Measurements from ENCODE around the gene MEOX2.

The MEOX2 gene

GRCh38 chr7:15681186-15681585 lies 5.3 kb downstream of the MEOX2 start:
- no peak for DNase-seq (ENCODE audit: low read depth)

GRCh38 chr7:15680446-15680845 lies 6.0 kb downstream of the MEOX2 start:
- DNase-seq (ENCODE audit: low read depth), result no peak

DNA sequence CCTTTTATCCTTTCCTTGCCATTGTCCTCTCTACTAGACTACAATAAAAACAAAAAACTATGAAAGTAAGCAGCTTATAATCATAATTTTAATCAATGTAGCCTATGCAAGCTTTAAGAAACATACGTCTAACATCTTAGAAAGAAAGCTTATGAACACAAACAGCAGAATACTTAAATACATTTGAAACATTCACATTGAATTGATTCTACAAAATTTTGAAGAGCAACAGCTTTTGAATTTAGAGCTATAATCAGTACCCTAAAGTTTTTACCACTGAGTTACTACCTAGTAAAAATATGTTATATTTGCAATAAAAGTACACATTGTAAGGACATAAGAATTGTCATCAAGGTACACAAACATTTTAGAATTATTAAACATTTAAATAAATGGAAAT lies 7.2 kb downstream of the MEOX2 start:
- DNase-seq (ENCODE audit: low read depth), result no peak

DNA sequence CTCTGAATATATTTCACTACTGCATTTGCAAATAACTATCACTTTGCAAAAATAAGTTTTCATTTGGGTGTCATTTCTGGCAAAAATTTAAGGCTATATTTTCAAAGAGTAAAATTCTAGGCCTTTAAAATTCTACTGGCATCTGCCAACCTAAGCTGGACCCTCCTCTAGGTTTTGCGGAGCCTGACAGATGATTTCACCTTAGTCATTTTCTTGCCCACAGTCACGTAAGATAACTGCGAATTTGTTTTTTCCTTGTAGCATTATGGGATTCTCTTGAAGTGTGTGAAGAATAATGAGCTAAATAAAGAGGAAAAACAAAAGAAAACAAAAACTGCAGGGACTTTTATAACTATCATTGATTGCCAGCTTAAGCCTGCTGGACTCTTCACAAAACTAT lies 7.8 kb downstream of the MEOX2 start:
- no peak for DNase-seq (ENCODE audit: low read depth)

- no peak for DNase-seq (ENCODE audit: low read depth)
Measured at GRCh38 chr7:15675379-15675778, 11.1 kb downstream of the MEOX2 start.

- no peak for DNase-seq (ENCODE audit: low read depth)
Measured at GRCh38 chr7:15674586-15674985, 11.9 kb downstream of the MEOX2 start.

DNA sequence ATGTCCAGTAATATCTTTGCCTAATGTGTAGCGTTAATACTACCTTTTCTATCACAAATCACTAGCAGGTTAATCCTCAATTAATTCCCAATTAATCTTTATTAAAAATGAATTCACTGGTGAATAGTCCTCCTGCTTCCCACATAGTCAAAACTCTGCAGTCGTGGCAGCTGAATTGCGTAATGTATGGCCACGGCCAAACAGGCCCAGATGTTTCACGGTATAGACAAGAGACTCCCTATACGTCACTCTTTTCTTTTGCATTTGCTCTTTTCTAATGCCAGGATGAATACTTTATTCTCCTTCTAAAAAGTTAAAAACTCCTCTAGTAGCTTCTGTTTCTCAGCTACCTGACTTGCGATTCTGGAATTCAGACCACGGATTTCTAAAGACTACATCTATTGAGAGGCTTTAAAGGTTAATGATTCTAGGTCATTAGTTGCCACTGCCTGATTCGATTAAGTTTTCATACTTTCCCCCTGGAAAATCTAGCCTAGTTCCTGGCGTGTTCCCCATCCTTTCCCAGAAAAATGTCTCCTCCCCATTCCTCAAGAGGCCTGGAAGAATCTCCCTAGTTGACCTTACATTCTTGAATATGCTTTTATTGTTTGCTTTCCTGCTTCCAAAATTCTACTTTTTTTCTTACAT lies 16.9 kb downstream of the MEOX2 start:
- no peak for DNase-seq (ENCODE audit: low read depth)

GRCh38 chr7:15667991-15668390 lies 18.5 kb downstream of the MEOX2 start:
- no peak for DNase-seq (ENCODE audit: low read depth)

DNA sequence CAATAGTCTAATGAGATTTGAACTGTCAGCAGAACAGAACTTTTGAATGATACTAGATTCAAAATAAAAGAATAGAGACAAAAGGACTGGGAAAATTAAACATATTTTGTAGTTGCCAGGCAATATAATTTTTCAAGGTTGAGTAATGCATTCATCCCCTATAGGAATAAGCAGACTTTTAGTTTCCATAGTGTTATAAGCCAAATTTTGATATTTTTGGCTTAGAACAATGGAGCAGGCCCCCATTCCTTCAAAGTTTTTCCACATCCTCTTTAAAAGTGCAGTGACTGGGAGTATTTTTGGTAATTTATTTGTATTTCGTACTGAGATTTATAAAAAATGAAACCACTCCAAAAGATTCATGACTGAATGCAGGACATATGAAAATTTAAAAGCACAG lies 24.0 kb downstream of the MEOX2 start:
- DNase-seq (ENCODE audit: low read depth), result no peak

DNA sequence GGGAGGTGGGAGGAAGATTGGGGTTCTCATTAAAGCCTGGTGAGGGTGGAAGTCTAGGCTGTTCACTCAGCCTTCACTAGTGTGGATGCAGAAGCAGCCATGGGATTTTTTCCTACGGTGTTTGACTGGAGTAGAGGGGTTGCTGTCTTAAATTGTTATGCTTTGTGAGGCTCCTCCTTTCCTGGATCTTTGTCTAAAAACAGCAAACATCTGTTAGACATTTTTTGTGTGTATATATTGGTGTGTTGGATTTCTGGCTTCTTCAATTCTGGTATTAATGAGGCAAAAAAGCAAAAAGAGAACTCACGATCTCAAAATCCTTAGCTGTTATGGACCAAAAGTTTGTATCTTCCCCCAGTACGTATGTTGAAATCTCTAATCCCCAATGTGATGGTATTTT lies 28.2 kb downstream of the MEOX2 start:
- DNase-seq (ENCODE audit: low read depth), result no peak

GRCh38 chr7:15652776-15653290 lies 33.6 kb downstream of the MEOX2 start:
- DNase-seq (ENCODE audit: low read depth), result no peak

DNA sequence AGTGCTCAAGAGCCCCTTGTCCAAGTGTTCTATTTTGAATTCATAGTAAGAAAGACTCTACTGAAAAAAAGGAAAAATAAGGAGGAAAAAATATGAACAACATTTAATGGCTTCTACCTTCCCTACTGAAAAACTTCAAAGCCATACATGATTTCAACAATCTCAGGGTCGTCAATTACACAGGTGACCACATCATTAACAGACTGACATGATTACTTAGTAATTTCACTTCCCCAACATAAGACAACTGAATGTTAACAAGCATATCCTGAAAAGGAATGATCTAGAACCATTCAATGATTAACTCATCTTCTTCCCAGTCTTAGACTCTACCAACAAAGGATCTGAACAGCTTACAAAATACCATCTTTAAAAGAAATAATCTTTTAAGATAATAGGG lies 34.8 kb downstream of the MEOX2 start:
- no peak for DNase-seq (ENCODE audit: low read depth)

GRCh38 chr7:15650787-15651186 lies 35.7 kb downstream of the MEOX2 start:
- DNase-seq (ENCODE audit: low read depth), result no peak

DNA sequence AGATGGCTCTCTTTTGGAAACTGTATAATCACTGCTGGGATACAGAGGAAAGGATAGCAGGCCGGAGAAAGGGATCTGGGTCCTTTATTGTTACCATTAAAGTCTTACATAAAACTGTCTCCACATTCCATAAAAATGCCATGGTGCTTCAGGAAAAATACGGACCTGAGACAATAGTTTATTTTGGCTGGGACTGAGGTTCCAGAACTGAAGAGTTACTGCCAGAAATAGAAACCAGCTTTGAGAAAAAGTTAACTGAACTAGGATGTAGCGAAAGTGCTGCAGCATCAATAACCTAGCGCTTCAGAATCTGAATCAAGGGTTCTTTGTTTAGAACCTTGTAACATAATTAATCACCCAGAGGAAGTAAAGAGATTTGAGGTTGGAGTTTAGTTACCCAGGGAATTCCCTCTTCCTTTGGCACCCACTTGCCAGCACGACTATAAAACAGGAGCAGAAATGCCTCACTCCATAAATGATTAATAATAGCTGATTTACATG lies 38.0 kb downstream of the MEOX2 start:
- DNase-seq (ENCODE audit: low read depth), result no peak

GRCh38 chr7:15647309-15647708 lies 39.2 kb downstream of the MEOX2 start:
- no peak for DNase-seq (ENCODE audit: low read depth)

GRCh38 chr7:15643000-15643705 lies 43.3 kb downstream of the MEOX2 start:
- no peak for DNase-seq (ENCODE audit: low read depth)

- no peak for DNase-seq (ENCODE audit: low read depth)
Measured at GRCh38 chr7:15628876-15629275, 57.6 kb downstream of the MEOX2 start.

DNA sequence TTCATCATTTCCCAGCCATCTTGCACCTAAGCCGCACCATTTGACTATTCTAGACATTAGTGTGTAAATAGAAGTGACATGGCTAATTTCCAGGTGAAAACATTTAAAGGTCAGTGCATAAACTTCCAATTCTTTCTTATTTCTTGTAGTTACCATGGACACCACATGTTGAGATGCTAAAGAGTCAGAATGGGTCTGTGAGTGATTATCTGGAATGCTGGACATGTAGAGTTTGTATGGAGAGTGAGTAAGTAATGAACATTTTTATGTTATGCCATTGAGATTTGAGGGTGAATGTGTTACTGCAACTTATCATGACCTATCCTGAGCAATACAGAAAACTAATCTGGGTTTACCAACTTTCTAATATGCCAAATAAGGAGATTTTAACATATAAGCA lies 60.4 kb downstream of the MEOX2 start:
- no peak for DNase-seq (ENCODE audit: low read depth)

DNA sequence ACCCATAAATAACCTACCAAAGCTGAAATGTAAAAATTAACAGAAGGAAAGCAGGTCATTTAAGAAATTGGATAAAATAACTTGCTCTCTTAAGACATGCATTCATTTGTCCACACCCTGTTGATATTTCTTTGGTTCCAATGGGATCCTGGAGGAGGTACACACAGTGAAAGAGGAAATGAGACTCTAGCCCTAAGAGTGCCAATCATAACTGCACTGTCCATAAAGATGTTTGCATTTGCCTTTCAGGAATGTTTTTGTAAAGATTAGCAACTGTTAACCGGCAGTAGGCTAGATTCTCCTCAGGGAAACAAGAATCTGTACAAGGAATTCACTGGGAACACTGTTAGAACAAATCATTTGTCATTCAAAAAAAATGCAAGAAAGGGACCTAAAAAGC lies 61.0 kb downstream of the MEOX2 start:
- no peak for DNase-seq (ENCODE audit: low read depth)

DNA sequence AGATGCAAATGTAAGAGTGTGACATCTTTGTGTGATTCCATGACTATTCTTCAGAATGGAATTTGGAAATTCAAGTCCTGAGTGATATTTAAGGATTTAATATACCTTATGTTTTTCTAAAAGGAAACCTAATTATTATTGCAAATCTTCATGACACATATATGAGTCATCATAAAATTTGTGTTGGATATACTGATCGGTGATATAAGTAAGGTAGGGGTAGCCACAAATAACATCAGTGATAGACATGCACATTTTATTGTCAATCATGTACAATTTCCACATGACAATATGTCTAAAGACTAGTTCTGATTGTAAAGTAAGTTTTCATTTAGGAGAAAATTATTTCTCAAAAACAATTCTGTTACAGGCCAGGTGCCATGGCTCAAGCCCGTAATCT lies 65.0 kb downstream of the MEOX2 start:
- DNase-seq (ENCODE audit: low read depth), result no peak

DNA sequence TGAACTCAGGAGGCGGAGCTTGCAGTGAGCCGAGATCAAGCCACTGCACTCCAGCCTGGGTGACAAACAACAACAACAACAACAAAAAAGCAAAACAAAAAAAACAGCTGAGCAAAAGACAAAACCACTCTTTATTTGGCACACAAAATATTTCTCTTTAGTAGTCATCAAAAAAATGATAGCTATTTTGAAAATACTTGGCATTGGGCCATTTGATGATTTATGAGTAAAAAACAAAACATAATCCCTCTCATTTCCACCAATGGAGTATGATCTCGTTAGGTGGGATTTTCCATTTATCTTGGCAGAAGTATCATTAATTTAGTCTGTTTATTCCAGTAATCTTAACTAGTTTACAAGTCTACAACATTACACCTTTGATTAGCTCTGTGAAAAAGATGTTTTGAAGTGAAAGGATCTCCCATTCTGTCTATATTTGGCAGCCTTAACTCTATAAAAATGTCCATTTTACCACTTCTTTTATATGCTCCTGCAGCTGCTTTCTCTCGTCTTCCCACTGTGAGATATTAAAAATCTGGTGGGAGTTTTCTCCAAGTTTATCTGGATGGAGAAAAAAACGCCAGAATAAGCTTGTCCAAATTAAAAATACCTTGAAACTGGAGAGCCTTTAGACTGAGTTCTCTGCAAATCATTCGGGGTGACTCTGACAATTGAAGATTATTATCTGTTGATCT lies 65.8 kb downstream of the MEOX2 start:
- DNase-seq (ENCODE audit: low read depth), result no peak

DNA sequence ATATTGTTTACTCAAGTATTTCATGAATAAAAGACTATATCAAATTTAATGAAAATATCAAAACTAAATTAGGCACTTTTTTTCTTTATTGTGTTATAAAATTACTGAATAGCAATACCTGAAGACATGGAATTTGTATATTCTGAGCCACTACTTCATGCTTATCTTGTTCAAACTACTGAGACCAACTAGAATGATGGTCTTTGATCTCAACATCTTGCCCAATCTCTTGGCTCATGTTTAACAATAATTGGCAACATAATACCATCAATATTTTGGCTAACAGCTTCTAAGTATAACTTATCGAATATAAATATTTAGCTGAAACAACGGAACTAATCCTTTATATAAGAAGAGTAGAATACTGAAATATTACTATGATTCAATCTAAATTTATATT lies 68.2 kb downstream of the MEOX2 start:
- no peak for DNase-seq (ENCODE audit: low read depth)

GRCh38 chr7:15612205-15612604 lies 74.3 kb downstream of the MEOX2 start:
- no peak for DNase-seq (ENCODE audit: low read depth)
